Hematopoietic multipotent progenitor cell treated with erythropoietin and hydrocortisone succinate and interleukin-3 and kit ligand, for 4 days (in vitro differentiated cells): ENCODE measurements around the gene TMPRSS12.
A peak's percentile ranks its signal among the peaks of the same experiment; 100 is the strongest.
"Not testable (repeated sequence)": the region's sequence is repeated elsewhere in the genome, so short reads cannot be mapped to it uniquely, and the experiment has no call there.

Experiments used
- DNase-seq: peaks from one replicate; pipeline ENCODE4 v3.0.0-alpha.2; 2015

Gene TMPRSS12

DNA sequence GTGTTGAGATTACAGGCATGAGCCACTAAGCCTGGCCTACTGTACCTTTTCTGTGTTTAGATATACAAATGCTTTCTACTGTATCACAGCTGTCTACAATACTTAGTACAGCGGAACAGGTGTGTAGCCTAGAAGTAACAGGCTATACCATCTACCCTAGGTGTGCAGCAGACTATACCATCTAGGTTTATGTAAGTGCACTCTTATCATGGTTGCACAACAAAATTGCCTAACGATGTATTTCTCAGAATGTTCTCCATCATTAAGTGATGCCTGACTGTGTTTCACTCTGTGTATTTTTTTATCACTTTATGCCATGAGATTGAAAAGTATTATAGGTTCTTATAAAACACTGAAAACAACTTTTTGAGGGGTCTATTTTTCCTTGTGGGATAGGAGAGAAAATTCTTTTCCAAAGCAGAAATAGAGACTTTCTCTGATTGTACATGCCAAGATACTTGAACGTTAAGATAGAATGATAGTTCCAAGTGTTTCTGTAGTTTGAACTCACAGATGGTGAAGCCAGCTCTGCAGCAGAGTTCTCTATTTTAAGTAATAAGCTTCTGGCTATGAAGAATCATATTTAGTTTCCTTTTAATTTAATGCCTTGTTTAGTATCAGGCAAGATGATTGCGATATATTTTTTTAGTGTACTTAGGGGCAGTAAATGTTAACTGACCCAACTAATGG, 17.0 kb downstream of the TMPRSS12 start:
- peak; percentile 9 for DNase-seq

DNA sequence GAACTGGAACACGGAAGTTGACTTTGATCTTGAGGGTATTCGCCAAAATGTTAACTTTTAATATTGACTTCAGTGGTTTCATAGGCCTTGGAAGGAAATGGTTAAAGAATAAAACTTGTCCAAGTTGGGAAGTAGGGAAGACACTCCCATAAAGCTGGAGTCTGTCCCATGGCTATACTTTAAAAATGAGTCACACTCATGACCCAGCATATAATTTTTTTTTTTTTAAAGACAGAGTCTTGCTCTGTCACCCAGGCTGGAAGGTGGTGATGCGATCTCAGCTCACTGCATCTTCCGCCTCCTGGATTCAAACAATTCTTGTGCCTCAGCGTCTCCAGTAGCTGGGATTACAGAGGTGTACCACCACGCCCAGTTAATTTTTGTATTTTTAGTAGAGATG, 19.6 kb downstream of the TMPRSS12 start:
- no peak for DNase-seq

DNA sequence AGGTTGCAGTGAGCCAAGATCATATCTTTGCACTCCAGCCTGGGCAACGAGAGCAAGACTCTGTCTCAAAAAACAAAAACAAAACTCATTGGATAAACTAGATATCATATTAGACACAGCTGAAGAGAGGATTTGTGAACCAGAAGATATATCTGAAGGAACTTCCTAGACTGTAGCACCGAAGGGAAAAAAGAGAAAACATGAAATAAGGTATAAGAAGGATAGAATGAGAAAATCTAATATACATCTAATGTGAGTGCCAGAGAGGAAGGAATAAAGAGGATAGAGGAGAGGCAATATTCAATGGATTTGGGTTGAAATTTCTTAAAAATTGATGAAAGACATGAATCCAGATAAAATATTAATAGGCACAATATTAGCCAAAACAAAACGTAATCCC, 22.5 kb downstream of the TMPRSS12 start:
- no peak for DNase-seq

DNA sequence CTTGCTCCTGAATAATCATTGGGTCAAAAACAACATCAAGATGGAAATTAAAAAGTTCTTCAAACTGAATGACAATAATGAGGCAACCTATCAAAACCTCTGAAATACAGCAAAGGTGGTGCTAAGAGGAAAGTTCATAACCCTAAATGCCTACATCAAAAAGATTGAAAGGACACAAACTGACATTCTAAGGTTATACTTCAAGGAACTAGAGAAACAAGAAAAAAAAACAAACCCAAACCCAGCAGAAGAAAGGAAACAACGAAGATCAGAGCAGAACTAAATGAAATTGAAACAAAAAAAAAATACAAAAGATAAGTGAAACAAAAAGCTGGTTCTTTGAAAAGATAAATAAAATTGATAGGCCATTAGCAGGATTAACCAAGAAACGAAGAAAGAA, 26.2 kb downstream of the TMPRSS12 start:
- not testable (repeated sequence) for DNase-seq

DNA sequence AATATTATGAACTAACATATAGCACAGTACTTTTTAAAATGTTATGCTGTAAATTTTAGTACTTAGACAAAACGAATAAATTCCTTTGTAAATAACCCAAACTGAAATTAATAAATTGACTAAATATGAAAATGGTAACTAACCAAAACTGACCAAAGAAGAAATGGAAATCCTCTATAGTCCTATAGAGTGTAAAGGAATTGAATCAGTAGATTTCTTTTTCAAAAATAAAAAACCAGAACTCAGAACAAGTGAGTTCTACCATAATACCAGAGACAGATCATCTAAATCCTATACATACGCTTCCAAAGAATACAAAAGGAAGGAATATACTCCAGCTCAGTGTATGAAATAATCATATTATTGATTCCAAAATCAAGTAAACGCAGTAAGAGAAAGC, 39.8 kb downstream of the TMPRSS12 start:
- no peak for DNase-seq

DNA sequence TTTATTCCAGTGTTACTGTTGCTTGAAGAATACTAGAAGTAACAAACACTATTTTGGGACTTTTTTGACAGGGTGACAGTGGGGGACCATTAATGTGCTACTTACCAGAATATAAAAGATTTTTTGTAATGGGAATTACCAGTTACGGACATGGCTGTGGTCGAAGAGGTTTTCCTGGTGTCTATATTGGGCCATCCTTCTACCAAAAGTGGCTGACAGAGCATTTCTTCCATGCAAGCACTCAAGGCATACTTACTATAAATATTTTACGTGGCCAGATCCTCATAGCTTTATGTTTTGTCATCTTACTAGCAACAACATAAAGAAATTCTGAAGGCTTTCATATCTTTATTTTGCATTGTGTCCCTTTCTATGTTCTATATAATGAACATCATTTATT, 44.5 kb downstream of the TMPRSS12 start:
- no peak for DNase-seq

DNA sequence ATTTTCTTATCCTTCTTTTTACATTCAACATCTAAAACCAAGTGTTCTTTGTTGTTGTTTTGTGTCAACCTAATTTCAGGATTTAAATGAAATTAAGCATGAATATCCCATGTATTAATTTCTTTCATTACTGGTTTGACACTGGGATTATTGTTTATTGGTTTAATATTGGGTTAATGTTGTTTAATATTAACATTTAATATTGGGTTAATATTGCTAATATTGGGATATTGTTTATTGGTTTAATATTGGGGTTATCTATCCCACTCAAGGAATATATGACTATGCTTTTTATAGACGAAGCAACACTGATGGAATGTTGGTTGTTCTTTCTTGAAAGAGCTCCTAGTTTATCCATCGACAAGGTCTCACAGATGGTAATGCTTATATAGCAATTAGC, 45.9 kb downstream of the TMPRSS12 start:
- no peak for DNase-seq

DNA sequence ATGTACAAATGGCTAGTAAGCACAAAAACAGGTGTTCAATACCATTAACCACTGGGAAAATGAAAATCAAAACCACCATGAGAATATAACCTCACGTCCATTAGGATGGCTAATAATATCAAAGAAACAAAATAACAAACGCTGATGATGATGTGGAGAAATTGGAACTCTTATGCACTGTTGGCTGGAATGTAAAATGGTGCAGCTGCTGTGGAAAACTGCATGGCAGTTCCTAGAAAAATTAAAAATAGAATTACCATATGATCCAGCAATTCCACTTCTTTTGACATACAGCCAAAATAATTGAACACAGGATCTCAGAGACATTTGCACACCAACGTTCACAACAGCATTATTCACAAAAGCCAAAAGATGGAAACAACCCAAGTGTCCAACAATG, 51.5 kb downstream of the TMPRSS12 start:
- DNase-seq = no peak

DNA sequence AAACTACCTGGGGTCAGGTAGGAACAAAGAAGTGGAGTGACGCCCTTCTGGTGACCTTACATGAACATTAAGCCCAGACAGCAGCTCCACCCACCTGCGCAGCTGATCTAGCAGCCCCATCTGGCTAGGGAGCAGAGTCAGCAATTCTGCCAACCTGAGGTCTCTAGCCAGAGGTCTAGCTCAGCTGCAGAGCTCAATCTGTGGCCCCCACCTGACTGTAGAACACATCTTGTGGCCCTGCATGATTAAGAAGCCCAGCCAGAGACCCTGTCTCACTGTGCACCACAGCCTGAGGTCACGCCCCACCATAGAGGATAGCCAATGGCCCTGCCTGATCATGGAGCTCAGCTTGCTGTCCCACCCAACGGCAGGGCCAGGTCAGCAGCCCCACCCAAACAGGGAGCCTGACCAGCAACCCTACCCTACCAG, 59.0 kb downstream of the TMPRSS12 start:
- peak; percentile 22 for DNase-seq

DNA sequence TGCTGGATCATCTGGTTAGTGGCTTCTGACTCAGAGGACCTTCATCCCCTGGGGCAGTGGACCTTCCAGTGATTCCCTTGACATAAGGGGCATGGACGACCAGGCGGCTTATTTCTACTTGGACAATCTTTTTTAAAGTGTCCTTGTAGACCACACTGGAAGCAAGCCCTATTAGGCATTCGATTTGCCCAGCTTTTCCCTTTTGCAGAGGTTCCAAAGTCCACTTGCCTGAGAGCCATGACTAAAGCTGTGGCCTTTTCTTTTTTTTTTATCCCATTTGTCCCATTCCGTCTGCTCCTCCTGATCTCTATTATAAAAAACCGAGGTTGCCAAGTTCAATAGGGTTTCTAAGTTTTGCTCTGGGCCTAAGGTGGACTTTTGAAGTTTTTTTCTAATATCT, 65.8 kb downstream of the TMPRSS12 start:
- not testable (repeated sequence) for DNase-seq

DNA sequence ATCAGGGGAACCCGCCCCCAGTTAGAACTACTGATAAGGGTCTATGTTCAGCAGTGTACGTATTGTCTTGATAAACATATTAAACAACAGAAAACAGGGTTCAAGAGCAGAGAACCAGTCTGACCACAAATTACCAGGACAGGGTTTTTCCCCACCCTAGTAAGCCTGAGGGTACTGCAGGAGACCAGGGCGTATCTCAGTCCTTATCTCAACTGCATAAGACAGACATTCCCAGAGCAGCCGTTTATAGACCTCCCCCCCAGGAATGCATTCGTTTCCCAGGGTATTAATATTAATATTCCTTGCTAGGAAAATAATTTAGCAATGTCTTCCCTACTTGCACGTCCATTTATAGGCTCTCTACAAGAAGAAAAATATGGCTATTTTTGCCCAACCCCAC, 69.6 kb downstream of the TMPRSS12 start:
- DNase-seq = not testable (repeated sequence)

DNA sequence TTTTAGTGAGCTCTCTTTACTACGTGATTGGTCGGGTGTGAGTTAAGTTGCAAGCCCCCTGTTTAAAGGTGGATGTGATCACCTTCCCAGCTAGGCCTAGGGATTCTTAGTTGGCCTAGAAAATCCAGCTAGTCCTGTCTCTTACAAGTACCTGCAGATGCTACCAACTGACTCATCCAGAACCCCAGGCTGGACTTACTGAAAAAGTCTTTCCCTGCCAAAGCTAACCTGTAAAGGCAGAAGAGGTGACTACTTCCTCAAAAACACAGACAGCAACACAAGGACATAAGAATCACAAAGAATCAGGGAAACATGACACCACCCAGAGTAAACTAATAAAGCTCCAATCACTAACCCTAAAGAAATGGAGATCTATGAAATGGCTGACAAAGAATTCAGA, 70.5 kb downstream of the TMPRSS12 start:
- no peak for DNase-seq

DNA sequence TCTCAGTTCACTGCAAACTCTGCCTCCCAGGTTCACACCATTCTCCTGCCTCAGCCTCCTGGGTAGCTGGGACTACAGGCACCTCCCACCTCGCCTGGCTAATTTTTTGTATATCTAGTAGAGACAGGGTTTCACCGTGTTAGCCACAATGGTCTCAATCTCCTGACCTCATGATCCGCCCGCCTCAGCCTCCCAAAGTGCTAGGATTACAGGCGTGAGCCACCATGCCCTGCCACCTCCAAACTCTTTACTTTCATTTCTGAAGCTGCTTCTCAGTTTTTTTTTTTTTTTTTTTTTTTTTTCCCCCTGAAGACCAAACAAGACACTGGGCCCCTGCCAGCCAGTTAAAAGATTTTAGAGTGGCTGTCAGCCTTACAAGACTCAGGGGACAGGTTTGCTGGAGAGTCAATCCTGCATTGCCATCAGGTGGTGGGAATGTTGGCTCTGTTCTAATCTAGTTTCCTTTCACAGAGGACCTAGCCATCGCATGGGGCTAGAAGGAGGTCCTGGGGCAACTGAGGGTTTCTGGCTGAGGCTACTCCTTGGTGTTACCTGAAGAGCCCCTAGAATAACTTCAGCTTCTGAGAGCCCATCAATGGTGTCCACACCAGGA, 72.3 kb downstream of the TMPRSS12 start:
- no peak for DNase-seq

DNA sequence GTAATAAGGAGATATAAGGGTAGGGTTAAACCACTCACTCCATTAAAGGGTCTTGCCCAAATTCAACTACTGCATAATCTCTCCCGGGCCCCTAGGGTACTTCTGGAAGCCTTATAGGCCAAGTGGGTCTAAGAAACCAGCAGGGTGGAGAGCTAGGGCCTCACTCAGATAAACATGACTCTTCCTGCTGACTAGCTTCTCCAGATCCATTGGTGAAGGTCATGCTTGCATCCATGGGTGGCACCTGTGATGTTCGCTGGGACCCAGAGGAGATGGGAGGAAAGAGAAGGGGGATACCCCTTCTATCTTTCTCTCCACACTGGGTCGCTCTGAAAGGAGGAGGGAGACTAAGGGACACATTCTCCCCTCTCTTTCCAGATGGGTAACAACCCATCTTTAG, 73.6 kb downstream of the TMPRSS12 start:
- DNase-seq = no peak

DNA sequence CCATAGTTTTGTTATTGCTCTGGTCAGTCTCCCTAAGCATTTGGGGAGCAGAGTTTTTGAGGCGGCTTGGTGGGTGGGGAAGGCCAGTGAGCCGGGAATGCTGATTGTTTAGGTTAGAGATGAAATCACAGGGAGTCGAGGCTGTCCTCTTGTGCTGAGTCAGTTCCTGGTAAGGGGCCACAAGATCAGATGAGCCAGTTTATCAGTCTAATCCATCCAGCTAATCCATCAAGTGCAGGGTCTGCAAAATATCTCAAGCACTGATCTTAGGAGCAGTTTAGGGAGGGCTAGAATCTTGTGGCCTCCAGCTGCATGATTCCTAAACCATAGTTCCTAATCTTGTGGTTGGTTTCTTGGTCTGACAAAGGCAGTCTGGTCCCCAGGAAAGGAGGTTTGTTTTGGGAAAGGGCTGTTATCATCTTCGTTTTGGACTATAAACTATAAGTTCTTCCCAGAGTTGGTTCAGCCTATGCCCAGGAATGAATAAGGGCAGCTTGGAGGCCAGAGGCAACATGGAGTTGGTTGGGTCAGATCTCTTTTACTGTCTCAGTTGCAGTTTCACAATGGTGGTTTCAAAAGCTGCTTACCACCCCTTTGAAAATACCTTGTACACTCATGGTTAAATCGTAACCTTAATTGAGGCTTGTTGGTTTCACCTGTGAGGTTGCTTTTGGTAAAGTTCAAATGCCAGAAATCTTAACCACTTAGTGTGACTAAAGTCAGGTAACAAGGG, 76.0 kb downstream of the TMPRSS12 start:
- DNase-seq = no peak

DNA sequence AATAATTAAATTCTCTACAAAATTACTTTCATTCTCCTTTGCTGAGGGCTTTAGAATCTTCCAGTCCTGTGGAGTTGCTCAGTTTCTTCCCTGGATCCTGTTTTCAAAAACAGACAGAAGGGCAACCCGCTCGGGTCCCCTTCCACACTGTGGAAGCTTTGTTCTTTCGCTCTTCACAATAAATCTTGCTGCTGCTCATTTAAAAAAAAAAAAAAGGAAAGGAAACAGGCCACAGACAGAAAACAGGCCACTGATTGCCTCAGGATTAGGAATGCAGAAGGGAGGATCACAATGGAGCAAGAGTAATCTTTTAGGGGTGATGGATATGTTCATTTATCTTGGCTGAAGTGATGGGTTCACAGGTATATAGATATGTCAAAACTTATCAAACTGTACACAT, 80.1 kb downstream of the TMPRSS12 start:
- DNase-seq = no peak

DNA sequence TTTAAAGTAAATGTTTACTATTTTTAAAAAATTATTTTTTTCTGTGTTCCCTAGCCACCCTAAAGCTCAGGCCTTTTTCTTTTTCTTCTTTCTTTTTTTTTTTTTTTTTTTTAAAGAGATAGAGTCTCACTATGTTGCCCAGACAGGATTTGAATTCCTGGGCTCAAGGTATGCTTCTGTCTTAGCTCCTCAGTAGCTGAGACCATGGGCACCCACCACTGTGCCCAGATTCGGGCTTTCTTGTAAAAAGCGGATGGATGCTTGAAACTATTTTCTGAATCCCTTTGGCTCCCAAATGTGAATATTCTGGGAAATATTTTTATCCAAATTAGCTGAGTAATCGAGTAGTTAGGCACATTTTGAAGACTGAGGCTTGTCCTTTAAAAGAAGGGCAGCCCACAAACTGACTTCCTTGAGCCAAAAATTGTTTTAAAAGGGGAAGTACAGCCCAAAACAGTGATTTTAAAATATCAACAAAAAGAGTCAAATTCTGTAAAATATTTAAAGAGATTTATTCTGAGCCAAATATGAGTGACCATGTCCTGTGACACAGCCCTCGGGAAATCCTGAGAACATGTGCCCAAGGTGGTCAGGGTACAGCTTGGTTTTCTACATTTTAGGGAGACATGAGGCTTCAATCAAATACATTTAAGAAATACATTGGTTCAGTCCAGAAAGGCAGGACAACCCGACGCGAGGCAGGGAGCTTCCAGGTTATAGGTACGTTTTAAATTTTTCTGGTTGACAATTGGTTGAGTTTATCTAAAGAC, 80.8 kb downstream of the TMPRSS12 start:
- DNase-seq = peak; percentile 52

DNA sequence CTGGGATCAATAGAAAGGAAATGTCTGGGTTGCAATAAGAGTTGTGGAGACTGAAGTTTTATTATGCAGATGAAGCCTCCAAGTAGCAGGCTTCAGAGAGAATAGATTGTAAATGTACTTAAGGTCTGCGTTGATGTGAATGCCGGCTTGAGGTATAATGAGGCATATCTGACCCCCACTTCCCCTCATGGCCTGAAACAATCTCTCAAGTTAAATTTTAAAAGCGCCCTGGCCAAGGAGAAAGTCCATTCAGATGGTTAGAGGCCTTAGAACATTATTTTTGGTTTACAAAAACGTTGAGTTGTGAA, 81.4 kb downstream of the TMPRSS12 start:
- no peak for DNase-seq

DNA sequence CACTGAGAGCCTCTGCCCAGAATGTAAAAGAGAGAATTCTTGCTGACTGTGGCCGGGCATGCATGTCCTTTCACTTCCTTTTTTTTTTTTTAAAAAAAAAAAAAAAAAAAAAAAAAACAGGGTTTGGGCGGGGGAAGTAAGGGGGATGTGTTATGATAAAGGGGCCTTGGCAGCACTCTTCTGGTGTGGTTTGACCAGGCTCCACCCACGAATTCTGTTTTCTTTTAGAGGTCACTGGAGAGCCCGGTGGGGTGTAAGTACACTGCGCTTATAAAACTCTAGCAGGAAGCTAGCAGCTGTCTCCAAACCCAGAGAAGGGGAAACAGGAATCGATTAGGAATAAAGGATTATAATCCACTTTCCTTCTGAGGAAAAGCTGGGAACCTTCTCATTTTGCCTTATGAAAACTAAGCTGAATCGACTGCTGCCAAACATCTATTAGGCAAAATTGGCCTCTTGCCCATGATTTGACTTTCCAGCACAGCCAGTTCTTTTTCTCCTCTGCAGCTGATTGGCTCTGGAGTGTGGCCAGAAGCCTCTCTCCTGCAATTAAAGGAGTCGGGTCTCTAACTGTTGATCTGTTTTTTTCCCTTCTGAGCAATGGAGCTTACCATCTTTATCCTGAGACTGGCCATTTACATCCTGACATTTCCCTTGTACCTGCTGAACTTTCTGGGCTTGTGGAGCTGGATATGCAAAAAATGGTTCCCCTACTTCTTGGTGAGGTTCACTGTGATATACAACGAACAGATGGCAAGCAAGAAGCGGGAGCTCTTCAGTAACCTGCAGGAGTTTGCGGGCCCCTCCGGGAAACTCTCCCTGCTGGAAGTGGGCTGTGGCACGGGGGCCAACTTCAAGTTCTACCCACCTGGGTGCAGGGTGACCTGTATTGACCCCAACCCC, 82.0 kb downstream of the TMPRSS12 start:
- DNase-seq = peak; percentile 99

DNA sequence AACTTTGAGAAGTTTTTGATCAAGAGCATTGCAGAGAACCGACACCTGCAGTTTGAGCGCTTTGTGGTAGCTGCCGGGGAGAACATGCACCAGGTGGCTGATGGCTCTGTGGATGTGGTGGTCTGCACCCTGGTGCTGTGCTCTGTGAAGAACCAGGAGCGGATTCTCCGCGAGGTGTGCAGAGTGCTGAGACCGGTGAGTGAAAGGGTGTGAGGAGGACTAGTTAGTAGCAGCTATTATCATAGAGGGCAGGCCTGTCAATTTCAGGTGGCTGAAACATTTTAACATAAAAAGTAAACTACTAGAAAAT, 82.6 kb downstream of the TMPRSS12 start:
- DNase-seq = peak; percentile 39

DNA sequence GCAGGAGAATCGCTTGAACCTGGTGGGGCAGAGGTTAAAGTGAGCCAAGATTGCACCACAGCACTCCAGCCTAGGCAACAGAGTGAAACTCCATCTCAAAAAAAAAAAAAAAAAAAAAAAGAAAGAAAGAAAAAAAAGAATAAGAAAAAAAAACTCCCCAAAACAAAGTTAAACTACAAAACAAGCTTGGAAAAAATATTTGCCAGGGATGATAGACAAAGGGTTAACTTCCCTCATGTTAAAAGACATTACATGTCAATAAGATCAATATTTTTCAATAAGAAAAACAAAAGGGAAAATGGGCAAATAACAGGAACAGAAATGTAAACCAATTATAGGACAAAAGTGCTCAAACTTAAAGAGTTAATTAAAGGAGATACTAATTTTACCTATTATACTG, 83.2 kb downstream of the TMPRSS12 start:
- no peak for DNase-seq

DNA sequence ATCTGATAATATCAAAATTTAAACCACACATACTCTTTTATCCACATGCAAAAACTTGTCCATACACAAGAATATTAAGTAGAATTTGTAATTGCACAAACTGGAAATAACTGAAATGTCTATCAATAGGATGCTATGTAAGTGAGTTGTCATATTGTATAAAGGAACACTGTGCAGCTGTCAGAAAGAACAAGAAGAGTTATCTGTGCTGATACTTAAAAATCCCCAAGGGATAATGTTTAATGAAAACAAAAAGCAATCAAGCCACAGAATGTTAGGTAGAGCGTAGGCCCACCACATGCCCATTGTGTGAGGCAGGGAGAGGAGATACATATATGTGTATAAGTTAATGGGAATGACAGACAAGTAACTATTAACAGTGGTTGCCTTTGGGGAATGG, 83.7 kb downstream of the TMPRSS12 start:
- DNase-seq = no peak

DNA sequence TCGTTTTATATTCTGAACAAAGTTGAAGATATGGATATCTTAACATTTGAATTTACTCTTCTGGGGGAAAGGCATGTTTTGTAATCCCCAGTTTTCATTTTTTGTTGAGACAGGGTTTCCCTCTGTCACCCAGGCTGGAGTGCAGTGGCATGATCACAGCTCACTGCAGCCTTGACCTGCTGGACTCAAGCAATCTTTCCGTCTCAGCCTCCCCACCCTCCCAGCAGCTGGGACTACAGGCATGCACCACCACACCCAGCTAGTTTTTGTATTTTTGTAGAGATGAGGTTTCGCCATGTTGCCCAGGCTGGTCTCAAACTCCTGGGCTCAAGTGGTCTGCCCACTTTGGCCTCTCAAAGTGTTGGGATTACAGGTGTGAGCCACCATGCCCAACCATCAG, 84.2 kb downstream of the TMPRSS12 start:
- peak; percentile 62 for DNase-seq
